HG03432 (cell line): Measurements from ENCODE around the gene PNO1.

Experiments
- ATAC-seq: cut with Tn5 transposase; IDR thresholded peaks from one replicate; pipeline ENCODE4 v1.9.1; 2021; ENCODE audit warnings: mild to moderate bottlenecking, moderate library complexity; ENCODE audit not compliant: unreplicated experiment

The PNO1 gene

DNA sequence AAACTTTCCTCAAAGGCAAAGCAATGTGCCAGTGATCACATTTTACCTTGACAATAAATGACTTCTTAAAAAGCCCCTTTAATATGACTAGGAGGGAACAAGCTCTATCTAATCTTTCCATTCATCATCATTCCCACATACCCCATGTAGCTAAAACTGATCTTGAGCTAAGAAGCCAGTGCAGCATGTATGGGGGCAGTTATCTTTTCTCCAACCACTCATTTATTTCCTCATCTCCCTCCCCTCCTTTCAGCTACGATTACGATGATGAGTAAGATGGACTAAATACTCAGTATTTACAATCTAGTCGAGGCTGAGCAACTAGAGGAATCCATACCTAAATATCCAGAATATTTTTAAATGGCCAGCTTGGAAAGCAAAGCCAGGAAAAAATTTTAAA lies 35.5 kb downstream of the PNO1 start:
- no peak for ATAC-seq

DNA sequence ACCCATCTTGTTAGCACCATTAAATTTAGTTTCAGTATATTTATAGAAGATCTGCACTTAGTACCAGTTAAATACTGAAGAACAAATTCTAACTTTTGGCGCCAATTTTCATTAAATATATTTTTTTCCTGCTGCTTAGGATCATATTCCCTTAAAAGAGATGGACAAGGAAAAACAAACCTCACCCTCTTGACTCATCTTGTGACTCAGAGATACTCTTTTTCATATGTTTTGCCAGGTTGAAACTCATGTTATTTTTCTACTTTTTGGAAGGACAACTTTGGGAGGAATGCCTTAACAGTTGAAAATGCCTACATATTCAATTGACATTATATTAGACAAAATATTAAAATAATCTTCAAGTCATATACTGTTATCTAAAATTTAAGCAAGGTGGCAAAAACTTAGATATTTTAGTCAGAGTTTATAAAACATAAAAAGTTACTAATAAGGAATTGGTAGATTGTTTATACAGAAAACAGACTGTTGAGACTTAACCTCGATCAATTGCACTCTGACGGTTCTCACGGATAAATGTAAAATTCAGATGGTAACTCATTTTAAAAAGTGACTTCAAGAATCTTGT lies 36.2 kb downstream of the PNO1 start:
- ATAC-seq, result no peak

- no peak for ATAC-seq
Measured at GRCh38 chr2:68195096-68195495, 37.4 kb downstream of the PNO1 start.

- peak; percentile 39 for ATAC-seq
Measured at GRCh38 chr2:68196120-68196716, 38.5 kb downstream of the PNO1 start.

DNA sequence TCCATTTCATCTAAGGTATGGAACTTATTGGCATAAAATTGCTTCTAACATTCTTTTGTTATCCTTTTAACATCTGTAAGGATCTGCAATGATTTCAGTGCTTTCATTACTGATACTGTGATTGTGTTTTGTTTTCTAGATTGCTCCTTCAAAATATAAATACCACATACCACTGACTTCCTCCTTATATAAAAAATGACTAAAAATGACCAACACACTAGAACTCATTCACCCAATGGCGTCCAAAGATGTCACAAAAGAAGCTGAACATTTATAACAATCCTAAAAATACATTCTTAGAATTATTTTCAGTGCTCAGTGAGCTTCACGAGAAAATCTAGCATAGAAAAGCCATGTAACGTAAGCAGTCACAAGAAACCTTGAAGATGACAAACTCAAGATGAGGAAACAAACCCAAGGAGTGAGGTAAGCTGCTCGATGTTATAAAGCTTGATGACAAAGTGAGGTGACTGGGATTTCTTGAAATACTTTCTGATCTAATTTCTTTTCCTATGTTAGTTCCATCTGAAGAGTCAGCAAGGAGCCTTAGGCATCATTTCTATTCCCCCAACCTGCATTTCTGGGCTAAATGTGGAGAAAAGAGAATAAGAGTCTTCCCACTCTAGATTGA lies 42.6 kb downstream of the PNO1 start:
- peak; percentile 25 for ATAC-seq

DNA sequence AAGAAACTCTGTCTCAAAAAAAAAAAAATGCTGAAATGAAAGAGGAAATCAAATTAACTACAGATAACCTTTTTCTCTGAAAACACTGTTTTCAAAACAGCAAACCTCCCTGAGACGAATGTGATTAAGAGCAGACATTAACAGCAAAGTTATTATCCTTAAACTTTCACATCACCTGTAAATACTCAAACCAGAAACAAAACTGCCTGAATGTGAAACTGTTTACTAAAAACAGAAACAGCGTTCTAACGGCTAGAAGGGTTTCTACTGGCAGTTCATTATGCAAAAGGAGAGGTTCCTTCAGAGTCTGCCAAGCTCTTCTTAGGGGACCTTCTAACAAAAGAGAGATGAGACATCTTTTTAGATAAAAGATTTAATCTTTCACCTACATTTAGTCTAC lies 45.9 kb downstream of the PNO1 start:
- ATAC-seq, result peak; percentile 96

DNA sequence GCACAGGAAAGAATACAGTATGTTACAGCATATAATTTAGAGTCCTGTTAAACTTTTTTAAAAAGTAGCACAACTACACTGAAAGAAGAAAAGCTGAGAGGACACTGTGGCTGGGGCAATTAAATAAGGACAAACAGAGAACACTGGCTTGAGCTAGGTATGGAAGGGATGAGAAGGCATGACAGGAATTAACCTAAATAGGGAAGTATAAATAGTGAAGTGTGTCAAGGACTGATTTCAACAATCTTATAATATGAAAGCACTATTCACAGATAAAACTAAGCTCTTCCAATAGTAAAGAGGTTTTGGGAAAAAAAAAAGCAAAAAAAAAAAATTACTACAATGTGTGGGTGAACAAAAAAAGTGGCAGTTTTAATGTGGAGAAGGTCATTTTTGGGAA lies 49.1 kb downstream of the PNO1 start:
- no peak for ATAC-seq

GRCh38 chr2:68214381-68214780 lies 56.7 kb downstream of the PNO1 start:
- ATAC-seq, result peak; percentile 75

DNA sequence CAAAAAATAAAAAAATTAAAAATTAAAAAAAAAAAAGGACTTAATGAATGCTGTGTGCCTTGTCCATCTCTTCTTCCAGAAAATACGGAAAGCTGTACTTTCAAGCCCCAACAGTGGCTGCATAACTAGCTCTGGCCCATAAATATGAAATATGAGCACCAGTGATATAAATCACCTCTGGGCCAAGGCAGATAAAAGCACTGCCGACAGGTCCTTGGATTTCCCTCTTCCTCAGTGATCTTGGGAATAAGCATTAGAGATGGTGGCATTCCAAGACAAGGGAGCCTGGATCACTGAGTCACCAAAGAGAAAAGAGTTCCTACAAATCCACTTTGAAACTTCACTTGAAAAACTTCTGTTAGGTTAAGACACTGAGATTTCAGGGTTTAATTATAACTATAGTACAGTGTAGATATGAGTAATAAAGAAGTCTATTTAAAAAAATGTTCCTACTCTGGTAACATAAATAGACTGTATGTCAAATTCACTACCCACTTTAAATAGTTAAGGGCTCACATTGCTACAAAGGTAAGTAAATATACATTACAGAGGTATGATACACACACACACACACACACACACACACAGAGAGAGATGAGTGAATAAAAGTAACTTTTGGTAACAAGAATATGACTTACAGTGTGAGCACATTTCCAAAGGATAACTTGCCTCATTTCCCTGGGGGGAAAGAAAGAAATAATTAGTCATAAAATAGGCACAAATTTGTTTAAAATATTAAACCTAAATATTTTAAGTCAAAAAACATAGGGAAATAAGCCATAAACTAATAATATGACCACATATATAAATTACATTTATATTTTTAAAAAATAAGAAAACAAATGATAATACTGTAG lies 59.0 kb downstream of the PNO1 start:
- ATAC-seq, result peak; percentile 44

- no peak for ATAC-seq
Measured at GRCh38 chr2:68217729-68218128, 60.0 kb downstream of the PNO1 start.

GRCh38 chr2:68218343-68218901 lies 60.7 kb downstream of the PNO1 start:
- ATAC-seq, result no peak

DNA sequence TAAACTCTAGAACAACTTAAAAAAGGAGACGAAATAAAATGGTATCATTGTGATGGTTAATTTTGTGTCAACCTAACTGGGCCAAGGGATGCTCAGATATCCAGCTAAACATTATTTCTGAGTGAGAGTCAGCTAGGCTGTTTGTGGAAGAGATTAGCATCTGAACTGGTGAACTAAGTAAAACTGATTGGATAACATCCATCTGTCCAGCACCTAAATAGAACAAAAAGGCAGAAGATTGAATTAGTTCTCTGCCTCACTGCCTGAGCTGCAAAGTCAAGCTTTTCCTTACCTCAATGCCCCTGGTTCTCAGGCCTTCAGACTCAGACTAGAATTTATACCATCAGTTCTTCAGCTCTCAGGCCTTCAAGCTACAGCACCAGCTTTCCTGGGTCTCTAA lies 64.6 kb downstream of the PNO1 start:
- no peak for ATAC-seq

- ATAC-seq, result no peak
Measured at GRCh38 chr2:68223419-68223818, 65.7 kb downstream of the PNO1 start.

- ATAC-seq, result peak; percentile 86
Measured at GRCh38 chr2:68225119-68225632, 67.5 kb downstream of the PNO1 start.
